Endodermal cell (in vitro differentiated cells): ENCODE data around the gene KCNH4. TPM values are rescaled to one million over a fixed set of nuclear protein-coding genes. Genes with fewer than 3 reads are reported as not detected.

Source experiments
- DNase-seq: peaks from one replicate; pipeline ENCODE4 v3.0.0-alpha.2; 2017
- H3K27ac ChIP-seq: 2 replicates; pipeline ENCODE4 v1.5.1; 2013; ENCODE audit warnings: mild to moderate bottlenecking, low read depth, low read length, moderate library complexity
- H3K27me3 ChIP-seq: 2 replicates; pipeline ENCODE4 v1.6.1; 2013; ENCODE audit warnings: mild to moderate bottlenecking, low read length, moderate library complexity; ENCODE audit not compliant: insufficient read depth, control insufficient read depth, poor library complexity, severe bottlenecking
- H3K36me3 ChIP-seq: 2 replicates; pipeline ENCODE4 v1.7.0; 2013; ENCODE audit warnings: mild to moderate bottlenecking, low read length, moderate library complexity; ENCODE audit not compliant: control insufficient read depth, insufficient read depth
- H3K4me1 ChIP-seq: one replicate; pipeline ENCODE4 v1.7.0; 2013; ENCODE audit warnings: low read length; ENCODE audit not compliant: control insufficient read depth, insufficient read depth
- H3K4me3 ChIP-seq: 2 replicates; pipeline ENCODE4 v1.5.1; 2013; ENCODE audit warnings: mild to moderate bottlenecking, low read length, moderate library complexity
- H3K9ac ChIP-seq: 2 replicates; pipeline ENCODE4 v1.6.1; 2013; ENCODE audit warnings: mild to moderate bottlenecking, low read length, moderate library complexity; ENCODE audit not compliant: poor library complexity, severe bottlenecking; ENCODE audit errors: extremely low read depth
- H3K9me3 ChIP-seq: 2 replicates; pipeline ENCODE4 v1.6.1; 2013; ENCODE audit warnings: mild to moderate bottlenecking, low read length, moderate library complexity; ENCODE audit not compliant: control insufficient read depth
- H3K27ac Mint-ChIP-seq: 2 replicates; pipeline ENCODE4 v1.8.0; 2020; ENCODE audit warnings: mixed read lengths
- H3K27me3 Mint-ChIP-seq: 2 replicates; pipeline ENCODE4 v1.8.0; 2021; ENCODE audit warnings: mild to moderate bottlenecking, mixed read lengths; ENCODE audit not compliant: insufficient read depth
- H3K36me3 Mint-ChIP-seq: 2 replicates; pipeline ENCODE4 v1.8.0; 2020; ENCODE audit warnings: low read depth, mixed read lengths
- H3K4me1 Mint-ChIP-seq: 2 replicates; pipeline ENCODE4 v1.8.0; 2020; ENCODE audit warnings: mixed read lengths
- H3K4me3 Mint-ChIP-seq: 2 replicates; pipeline ENCODE4 v1.8.0; 2020; ENCODE audit warnings: mild to moderate bottlenecking, moderate library complexity, mixed read lengths
- H3K9me3 Mint-ChIP-seq: 2 replicates; pipeline ENCODE4 v1.8.0; 2020; ENCODE audit warnings: mild to moderate bottlenecking, mixed read lengths
- CTCF ChIP-seq: fragments of 200-600 bp; sonication (generic); conservative IDR thresholded peaks from 2 replicates; pipeline ENCODE4 v1.5.0; 2021; ENCODE audit warnings: antibody characterized with exemption, mild to moderate bottlenecking
- WGBS, 2 experiments: methylation state at CpG; one replicate each; pipeline versions ENCODE4 v1.1.5 to v1.1.7; 2013; ENCODE audit warnings: missing lambda C conversion rate in 2 of 2, mixed read lengths in 1 of 2; ENCODE audit not compliant: insufficient coverage in 1 of 2, insufficient read length in 1 of 2; 5-methylcytosine and 5-hydroxymethylcytosine counted together
- total RNA-seq, 2 donors: library from RNA; stranded (reverse); fragmentation: NEBNext Ultra II Directional in 1 of 2; extraction: Animal tissue kit (Norgen Biotek cat#: 25700) in 1 of 2; gene quantifications; 2 replicates in 1 of 2; 3 replicates in 1 of 2; pipeline ENCODE4 v1.2.1, GENCODE V29; 2021

Gene KCNH4
- total RNA-seq, 2 donors from 2014 or later: not detected

DNA sequence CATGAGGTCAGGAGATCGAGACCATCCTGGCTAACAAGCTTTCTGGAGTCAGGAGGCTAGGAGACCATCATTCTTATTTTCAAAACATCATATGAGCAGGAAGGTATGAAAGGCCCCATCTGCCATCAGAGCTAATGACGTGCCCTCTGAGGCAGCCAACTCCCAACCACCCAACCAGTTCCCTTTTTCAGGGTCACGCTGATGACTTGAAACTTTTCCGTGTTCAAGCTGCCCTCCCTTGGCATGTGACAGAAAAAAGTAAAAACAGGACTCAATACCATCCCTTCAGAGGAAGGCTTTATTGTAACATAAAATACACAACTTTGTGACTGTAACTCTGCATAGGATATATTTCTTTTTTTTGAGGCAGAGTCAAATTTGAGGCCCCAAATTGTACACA is 18.0 kb upstream of the KCNH4 start:
- no peak overlapping the region for H3K9ac ChIP-seq
- peaks cover 20% of the 10 kb centered on the region for H3K36me3 Mint-ChIP-seq
- no peaks in the 10 kb centered on the region for H3K9me3 Mint-ChIP-seq
- H3K9me3 ChIP-seq: no peaks in the 10 kb centered on the region
- H3K4me3 Mint-ChIP-seq: no peak overlapping the region
- no peaks in the 10 kb centered on the region for H3K27me3 ChIP-seq
- H3K27ac ChIP-seq: no peak overlapping the region
- H3K27ac Mint-ChIP-seq: no peak overlapping the region
- no peak overlapping the region for H3K4me3 ChIP-seq
- H3K4me1 Mint-ChIP-seq: peaks cover 9% of the 10 kb centered on the region
- H3K4me1 ChIP-seq: no peaks in the 10 kb centered on the region
- WGBS, 2 experiments: 94 to 95% methylated on average over 4 of the region's 4 CpGs
- no peak for DNase-seq
- peaks cover 32% of the 10 kb centered on the region for H3K36me3 ChIP-seq
- TF ChIP-seq CTCF: no peak
- no peaks in the 10 kb centered on the region for H3K27me3 Mint-ChIP-seq

DNA sequence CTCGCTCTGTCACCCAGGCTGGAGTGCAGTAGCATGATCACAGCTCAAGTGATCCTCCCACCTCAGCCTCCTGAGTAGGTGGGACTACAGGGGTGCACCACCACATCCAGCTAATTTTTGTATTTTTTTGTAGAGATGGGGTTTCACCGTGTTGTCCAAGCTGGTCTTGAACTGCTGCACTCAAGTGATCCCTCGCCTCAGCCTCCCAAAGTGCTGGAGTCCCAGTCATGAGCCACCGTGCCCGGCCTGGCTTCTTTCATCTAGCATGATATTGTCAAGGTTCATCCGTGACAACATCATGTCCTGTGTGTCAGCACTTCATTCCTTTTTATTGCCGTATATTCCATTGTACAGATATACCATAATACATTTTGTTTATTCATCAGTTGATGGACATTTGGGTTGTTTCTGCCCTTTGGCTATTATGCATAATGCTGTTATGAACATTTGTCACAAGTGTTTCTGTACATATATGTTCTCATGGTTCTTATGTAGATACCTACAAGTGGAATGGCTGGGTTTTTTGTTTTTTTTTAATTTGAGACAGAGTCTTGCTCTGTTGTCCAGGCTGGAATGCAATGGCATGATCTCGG is 16.7 kb upstream of the KCNH4 start:
- Mint-ChIP-seq H3K27me3 (no peaks in the 10 kb centered on the region), H3K4me3 (no peak overlapping the region)

GRCh38 chr17:42193969-42194899 is 13.3 kb upstream of the KCNH4 start, which contains the start of gene GHDC:
GHDC (minus strand) TSS chr17:42194494; CDS start chr17:42193581, 913 bp downstream.
- Mint-ChIP-seq H3K27me3 (no peaks in the 10 kb centered on the region), H3K27ac (no peak within 1 kb of the TSS), H3K9me3 (no peaks in the 10 kb centered on the region), H3K4me1 (peaks cover 4% of the 10 kb centered on the region), H3K4me3 (peak within 1 kb of the TSS; percentile 48), H3K36me3 (no peaks in the 10 kb centered on the region)
- 64 to 71% methylated on average over 17 to 24 of the region's 24 CpGs for whole genome bisulfite sequencing, 2 experiments
- peaks cover under 1% of the 10 kb centered on the region for H3K36me3 ChIP-seq
- no peak within 1 kb of the TSS for H3K9ac ChIP-seq
- H3K27ac ChIP-seq: no peak within 1 kb of the TSS
- no peaks in the 10 kb centered on the region for H3K4me1 ChIP-seq
- H3K4me3 ChIP-seq: peak within 1 kb of the TSS; percentile 71
- no peaks in the 10 kb centered on the region for H3K9me3 ChIP-seq
- DNase-seq: peak; percentile 93
- H3K27me3 ChIP-seq: no peaks in the 10 kb centered on the region
- no peak for TF ChIP-seq CTCF

More for the DNA sequence above, 16.7 kb upstream of the KCNH4 start:
- Mint-ChIP-seq H3K4me1 (peaks cover 9% of the 10 kb centered on the region), H3K27ac (no peak overlapping the region), H3K9me3 (no peaks in the 10 kb centered on the region), H3K36me3 (peaks cover 13% of the 10 kb centered on the region)
- Histone ChIP-seq H3K27ac (no peak overlapping the region), H3K9ac (no peak overlapping the region), H3K36me3 (peaks cover 26% of the 10 kb centered on the region), H3K27me3 (no peaks in the 10 kb centered on the region), H3K9me3 (no peaks in the 10 kb centered on the region), H3K4me3 (no peak overlapping the region), H3K4me1 (no peaks in the 10 kb centered on the region)
- 95 to 97% methylated on average over 5 to 8 of the region's 8 CpGs for WGBS, 2 experiments
- TF ChIP-seq CTCF: no peak
- no peak for DNase-seq
